ENCODE results near the gene SUN5. TPM values are rescaled to one million over a fixed set of nuclear protein-coding genes. Genes with fewer than 3 reads are reported as not detected.

Gene SUN5
- total RNA-seq, 2 donors from 2014 or later: not detected

DNA sequence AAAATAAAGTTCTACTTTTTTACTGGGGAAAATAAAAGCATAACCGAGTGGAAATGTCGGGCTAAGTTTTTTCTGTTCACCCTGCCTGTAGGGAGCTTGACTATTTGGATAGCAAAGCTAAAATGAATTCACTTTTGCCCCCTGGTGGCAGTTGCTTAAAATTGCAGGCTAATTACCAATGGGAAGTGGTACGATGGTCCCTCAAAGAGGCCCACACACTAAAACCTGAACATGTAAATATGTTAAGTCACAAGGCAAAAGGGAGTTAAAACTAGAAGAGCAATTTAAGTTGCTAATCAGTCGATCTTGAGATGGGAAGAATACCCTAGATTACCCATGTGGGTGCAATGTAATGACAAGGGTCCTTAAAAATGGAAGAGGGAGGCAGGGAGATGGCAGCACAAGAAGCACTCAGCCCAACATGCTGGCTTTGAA is 916 bp upstream of the SUN5 start:
- ATAC-seq: no peak
- no peak for DNase-seq
- intact Hi-C loops (cut with DNase I): no loop called here

DNA sequence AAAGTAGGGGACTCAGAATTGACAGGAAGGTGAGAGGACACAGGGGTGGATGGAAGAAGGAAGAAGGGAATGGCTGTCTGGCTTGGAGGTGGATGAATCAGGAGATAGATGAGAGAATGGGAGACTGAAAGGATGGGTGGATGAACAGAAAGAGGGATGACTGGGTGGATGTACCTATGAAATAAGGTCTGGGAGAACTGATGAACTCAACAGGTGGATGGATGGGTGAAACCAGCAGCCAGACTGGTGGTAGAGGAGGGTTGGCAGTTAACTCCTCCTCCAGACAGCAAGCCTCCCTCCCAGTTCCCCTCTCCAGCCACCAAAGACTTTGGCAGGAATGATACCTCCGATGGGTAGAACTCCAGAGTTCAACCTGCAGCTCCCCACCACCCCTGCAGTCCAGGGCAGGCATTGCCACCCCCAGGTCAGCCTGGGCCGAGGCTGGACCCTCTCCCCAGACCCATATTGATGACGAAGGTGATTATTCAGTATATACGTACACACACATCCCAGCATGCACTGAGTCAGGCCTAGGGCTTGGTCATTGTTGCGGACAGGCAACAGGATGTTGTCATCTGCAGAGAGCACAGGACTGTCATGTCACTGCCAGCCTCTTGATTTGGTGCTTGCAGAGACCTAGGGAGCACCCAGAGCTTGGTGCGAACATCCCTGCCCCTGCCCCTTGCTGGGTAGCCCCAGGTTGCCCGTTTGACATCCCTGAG is 2.0 kb downstream of the SUN5 start:
- DNase-seq: no peak
- intact Hi-C loops (cut with DNase I): no loop called here
- no peak for ATAC-seq

DNA sequence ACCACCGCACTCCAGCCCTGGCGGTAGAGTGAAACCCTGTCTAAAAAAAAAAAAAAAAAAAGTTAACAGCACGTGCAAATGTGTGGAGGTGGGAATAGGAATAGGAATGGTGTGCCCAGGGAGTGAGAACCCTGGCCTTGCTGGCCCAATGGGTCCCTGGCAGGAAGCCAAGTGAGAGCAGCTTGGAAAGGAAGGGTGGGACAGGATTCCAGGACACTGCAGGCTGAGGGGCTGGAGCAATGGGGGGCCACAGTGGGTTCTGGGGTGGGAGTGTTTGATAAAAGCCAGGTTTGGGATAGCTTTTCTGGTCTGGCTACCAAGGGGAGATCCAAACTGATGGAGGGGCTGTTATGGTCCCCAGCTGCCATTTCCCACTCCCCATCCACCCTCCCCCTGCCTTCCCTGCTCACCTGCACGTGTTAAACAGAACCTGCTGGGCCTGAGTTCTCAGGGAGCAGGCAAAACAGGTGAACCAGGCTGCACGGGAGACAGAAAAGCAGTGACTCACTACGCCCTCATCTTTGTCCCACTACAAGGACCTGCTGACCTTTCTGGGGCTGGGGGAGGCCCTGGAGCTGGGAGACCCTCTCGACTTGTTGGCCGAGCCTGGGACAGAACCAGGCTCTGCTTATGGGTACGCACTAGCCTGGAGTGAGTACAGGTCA is 3.3 kb downstream of the SUN5 start:
- intact Hi-C loops (cut with DNase I): no loop called here
- ATAC-seq (no peak), DNase-seq (no peak)

DNA sequence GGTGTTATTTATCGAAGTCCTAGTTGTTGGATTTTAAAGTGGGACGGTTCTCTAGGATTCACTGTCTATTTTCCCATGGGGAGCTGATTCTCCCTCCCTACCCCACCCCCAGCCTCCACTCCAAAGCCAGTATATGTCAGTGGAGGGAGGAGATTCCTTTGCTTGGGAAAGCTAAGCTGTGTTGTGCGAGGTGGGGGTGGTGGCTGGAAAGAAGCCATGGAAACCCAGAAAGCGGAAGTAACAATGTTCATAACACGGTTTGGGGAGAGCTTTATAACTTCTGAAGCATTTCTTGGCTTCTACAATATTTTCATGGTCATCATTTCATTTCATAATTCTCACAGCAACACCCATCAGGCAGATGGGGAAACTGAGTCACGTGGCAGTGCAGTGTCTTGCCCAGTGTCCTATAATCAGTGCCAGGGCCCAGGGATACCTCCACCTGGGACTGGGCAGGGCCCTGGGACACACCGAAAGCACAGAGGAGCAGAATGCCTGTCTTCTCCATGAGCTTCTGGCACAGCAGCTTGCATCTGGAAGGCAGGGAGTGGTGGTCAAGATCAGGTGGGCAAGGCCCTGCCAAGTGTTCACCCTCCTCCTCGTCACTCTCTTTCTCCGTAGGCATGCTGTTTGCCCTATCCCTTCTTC is 4.5 kb downstream of the SUN5 start:
- DNase-seq (no peak), ATAC-seq (peak; percentile 52 to 68)

DNA sequence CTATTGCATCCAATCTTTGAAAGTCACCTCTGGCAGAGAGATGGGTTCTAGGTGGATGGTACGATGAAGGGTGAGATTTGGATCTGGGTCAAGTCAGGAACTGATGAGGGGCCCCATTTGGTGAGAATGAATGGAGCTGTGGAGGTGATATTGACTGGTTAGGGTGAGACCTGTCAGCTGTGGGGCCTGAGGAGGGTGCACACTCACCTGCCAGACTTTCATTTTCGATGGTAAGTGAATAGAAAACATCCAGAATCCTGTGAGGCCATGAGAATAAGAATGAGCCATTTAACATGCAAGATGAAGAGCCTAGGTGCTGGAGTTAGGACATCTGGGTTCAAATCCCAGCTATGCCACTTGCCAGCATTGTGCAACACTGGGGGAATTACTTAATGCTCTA is 6.8 kb downstream of the SUN5 start:
- ATAC-seq: no peak
- no peak for DNase-seq
- intact Hi-C loops (cut with DNase I): no loop called here

More for the DNA sequence above, 4.5 kb downstream of the SUN5 start:
- intact Hi-C loops (cut with DNase I): no loop called here

DNA sequence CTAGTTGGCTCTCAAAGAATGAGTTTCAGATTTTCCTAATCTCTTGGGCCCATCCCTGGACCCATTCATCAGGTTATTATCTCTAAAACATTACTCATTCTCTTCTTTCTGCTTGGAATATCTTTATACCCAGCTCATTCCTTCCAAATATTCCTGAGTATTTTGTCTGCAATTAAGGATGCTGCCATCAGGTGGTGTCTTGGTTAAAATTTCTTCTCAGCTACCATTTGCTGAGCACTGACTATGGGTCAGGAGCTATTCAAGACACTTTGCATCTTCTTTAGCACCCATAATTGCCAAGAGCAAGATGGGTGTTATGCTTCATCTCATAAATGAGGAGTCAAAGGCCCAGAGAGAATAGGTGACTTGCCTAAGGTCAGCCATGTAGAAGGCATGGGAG is 8.4 kb downstream of the SUN5 start:
- no peak for DNase-seq
- intact Hi-C loops (cut with DNase I): no loop called here
- ATAC-seq: no peak

DNA sequence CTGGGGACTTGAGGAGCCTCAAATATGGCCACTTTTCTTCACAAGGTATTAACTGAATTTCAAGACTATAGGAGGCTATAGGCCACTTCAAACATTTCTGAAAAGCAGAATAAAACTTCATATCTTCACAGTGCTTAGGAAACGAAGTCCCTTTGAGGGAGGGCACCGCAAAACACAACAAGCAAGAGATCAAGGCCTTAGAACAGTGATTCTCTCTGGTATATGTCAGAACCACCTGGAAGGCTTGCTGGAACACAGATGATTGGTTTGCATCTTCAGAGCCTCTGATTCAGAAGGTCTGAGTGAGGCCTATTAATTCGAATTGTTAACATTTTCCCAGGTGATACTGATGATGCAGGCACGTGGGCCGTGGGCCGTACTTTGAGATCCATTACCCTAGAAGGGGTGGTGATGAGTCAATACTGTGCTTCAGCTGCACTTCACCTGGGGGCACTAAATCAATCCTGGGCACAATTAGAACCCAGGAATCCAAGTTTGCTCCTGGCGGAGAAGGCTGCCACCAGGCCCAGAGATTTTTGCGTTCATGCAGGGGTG is 10.7 kb downstream of the SUN5 start:
- ATAC-seq (no peak), DNase-seq (no peak)

DNA sequence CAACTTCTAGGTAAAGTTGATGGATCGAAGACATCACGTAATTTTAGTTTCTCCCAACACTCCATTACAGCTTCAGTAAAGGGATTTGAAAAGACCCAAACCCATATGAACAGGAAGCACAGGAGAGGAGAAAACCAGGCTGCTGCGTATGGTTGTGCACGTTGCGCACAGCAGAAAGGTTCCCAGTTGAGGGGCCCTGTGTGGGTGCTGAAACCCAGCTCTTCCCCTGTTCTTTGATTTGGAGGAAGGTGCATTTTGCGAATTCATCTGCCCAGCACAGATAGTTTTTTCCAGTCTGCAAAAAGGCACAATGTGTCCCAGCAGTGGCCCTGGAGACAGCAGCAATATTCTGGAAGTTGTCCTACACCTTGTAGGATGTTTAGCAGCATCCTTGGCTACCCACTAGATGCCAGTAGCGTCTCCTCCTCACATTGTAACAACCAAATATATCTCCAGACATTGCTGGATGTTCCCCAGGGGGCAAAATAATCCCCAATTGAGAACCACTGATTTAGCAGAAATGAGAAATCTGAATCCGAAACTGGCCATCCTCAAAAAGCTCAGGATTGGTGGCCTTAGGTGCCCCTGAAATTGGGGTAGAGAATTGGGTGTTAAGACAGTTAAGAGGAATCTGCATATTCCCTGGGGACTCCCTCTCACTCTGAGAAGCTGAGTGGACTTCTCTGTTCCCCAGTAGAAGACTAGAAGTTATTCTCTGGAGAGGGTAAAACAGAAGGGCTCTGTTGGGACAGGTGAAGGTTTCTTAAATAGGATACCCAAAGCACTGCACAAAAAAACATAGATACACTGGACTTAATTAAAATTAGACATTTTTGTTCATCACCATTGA is 12.2 kb downstream of the SUN5 start:
- intact Hi-C loops (cut with DNase I): no loop called here
- no peak for ATAC-seq
- no peak for DNase-seq

More for the DNA sequence above, 10.7 kb downstream of the SUN5 start:
- intact Hi-C loops (cut with DNase I): no loop called here

DNA sequence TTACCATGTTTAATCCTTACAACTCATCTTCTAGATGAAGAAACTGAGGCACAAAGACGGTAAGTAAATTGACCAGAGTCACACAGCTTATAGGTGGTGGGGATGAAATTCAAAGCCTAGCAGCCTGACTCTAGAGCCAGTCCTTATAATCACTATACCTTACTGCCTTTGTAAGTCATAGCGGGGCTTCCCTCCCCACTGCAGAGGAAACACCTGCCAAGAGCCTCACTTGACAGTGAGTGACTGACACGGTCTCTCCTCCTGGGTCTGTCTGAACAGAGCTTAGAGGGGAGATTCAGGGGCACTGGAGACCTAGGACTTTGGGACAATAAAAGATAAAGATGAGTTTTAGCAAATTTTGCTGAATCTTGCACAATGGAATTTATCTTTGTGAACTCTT is 12.8 kb downstream of the SUN5 start:
- intact Hi-C loops (cut with DNase I): no loop called here
- ATAC-seq: no peak
- no peak for DNase-seq

DNA sequence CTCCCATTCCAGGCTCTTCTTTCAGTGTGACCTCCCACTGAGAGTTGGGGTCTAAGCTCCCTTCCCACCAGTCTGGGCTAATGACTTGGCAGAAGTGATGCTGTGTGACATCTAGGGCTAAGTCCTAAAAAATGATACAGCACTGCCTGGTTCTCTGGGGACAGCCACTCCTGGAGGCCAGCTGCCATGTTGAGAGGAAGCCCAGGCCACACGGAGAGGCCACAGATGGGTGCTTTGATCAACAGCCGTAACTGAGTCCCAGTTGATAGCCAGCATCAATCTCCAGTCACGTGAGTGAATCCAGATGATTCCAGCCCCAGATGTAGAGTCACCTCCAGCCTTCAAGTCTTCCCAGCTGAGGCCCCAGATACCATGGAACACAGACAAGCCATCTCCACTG is 13.8 kb downstream of the SUN5 start:
- ATAC-seq (no peak), DNase-seq (no peak)
- intact Hi-C loops (cut with DNase I): no loop called here

DNA sequence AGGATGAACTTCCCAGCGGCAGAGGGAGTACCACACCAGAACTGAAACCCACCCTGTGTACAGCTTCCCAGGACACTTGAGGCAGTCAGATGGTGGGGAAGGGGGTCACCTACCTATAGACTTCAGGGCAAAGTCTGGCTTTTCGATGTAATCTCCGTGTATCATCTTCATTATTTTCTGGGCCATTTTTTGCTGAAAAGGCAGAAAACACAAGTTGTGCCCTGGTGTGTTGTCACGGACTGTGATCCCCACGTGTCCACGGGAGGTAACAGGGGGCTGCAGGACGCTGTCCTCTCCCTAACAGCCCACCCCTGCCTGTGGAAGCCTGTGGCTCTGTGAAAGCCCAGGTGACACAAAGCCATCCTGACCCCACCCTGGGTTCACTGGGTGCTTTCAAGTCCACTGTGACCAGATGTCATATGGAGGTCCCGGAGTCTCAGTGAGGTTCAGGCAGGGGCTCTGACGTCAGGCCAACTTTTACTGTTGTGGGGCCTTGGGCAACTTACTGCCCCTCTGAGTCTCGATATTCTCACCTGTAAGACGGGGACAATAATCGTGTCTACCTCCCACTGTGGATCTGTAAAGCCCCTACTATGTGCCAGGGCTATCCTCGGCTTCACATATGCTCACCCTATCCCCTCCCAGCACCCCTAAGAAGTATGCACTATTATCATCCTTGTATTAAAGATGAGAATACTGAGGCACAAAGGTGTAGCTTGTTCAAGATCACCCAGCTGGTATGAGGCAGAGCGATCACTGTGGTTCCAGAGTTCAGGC is 14.5 kb downstream of the SUN5 start:
- DNase-seq (no peak), ATAC-seq (no peak)
- intact Hi-C loops (cut with DNase I): no loop called here

DNA sequence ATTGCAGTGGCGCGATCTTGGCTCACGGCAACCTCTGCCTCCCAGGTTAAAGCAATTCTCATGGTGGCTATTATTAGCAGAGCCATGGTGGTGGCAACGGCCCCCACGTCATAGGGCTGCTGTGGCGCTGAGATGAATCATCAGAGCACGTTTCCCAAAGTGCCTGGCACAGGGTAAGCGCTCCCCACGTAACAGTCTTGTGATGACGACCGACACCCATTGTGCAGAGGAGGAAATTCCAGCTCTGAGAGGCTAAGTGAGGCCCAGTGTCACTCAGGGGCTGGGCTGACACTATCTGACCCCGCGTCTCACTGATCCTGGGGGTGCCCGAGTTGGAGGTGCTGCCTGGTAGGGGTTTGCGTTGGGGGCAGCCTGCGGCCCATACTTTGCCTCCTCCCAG is 16.2 kb downstream of the SUN5 start:
- intact Hi-C loops (cut with DNase I): no loop called here
- DNase-seq (peak; percentile 49), ATAC-seq (peak in 1 of 2 donors; percentile 74)

DNA sequence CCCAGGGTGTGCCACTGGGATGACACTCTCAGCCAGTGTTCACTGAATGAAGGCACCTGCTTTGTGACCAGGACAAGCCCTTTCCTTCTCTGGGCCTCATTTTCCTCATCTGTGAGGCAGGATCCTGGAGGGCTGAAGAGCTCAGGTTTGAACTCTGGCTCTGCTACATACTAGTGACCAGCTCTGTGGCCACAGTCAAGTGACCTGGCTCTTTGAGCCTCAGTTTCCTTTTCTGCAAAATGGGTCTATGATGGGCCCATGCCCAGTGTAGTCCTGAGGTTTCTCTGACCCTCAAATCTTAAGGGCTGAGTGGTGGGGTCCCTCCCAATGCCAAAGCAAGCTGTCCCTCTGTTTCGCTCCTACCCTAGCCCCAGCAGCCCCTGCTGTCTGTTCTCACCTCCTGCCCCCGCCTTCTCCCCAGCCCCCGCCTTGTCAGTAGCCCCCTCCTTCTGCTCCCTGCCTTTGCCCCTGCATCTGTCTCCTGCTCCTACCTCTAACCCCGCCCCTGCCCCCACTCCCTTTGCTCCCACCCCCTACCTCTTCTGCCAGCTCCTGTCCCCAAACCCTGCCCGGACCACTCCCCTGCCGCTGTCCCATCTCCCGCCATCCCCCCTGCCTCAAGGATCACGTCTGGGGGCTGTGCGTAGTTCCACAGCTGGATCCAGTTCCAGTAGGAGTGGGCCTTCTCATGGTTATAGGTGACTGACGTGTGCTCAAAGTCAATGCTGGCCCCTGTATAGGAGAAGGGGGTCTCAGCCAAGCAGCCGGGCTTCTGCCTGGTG is 17.0 kb downstream of the SUN5 start:
- no peak for ATAC-seq
- DNase-seq: no peak
- intact Hi-C loops (cut with DNase I): no loop called here

DNA sequence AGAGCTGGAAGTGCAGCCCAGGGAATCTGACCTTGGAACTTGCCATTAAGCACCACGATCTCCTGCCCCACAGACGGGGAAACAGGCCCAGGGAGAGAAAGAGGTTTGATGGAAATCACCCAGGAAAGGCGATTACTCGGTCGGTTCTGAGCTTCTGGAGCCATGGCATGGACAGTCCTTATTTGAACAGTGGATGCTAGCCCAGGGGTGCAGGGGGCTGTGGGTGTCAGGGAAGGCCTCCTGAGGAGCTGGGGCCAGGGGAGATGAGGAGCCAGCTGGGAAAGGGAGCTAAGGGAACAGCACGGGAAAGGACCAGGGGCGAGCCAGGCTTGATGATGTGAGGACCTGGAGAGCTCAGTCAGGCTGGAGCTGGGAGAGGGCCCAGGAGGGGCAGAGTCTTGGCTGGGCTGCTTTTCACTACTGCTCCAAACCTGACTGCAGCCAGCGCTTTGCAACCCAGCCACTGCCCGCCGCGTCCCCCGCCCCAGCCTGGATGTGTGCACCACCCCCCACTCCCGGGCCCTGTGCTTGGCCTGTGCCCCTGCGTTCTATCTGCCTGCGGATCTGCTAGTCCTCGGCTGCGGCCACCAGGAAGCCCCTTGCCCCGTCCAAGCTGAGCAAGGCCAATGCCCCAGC is 17.8 kb downstream of the SUN5 start:
- no peak for DNase-seq
- intact Hi-C loops (cut with DNase I): no loop called here
- ATAC-seq: no peak

DNA sequence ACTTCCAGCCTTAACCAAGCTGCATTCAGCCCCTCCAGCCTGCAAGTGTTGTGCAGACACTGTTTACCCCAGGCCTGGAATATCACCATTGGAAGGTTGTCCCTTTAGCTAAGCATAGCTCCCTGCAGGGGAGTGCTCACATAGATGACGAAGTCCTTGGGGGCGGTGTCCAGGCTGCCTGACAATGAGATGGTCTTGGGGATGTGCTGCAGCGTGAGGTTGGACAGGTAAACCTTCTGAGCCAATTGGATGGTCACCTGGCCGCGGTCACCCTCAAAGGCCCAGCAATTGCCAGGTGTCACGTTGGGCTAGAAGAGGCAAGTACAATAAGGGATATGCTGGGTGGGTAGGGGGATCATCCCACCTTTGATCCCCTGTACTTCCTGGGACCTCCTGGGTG is 18.6 kb downstream of the SUN5 start:
- ATAC-seq: no peak
- DNase-seq: no peak
- intact Hi-C loops (cut with DNase I): no loop called here

DNA sequence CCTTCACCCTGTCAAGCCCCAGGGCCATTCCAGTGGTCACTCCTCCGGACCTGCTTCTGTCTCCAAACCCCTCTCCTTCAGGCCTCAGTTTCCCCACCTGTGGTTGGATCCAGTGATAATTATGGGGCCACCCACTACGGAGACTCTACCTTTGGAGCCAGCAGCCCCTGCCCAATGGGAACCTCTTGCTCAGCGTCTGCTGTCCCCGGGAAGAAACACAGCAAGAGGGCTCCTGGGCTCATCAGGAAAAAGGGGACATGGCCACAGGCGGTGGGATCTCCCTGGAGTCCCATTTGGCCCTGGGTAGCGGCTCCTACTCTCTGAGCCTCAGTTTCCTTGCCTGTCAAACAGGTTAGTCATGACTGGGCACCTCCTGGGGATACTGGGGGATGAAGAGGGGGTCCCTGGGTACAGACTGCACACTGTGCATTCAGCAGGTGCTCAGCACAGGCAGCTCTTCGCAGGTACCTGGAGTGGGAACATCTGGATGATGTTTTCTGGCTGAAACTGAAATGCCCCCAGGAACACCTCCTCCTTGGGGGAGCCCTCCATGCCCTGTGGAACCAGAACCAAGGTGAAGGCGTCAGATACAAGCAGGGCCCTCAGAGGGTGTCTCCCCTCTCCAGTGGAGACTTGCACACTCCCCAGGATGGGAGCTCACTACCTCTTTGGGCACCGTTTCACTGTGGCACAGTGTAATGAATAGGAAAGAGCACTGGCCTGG is 19.4 kb downstream of the SUN5 start:
- intact Hi-C loops (cut with DNase I): no loop called here
- DNase-seq (no peak), ATAC-seq (no peak)

DNA sequence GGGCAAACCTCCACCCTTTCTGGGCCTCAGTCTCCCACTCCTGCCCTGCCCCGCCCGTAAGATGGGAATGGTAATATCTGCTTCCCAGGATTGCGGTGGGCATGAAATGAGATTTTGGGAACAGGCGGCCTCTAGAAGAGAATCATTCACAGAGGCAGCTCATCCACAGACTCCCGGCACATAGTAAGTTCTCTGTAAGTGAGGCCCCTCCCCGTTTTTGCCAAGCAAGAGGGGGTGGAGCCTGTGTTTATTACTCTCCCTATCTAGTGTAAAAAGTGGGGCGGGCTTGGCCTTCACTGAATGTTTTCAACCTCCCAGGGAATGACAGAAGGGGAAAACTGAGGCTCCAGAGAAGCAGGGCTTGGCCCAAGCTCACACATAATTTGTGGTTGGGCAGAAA is 20.0 kb downstream of the SUN5 start:
- DNase-seq (no peak), ATAC-seq (no peak)
- intact Hi-C loops (cut with DNase I): no loop called here
